ENCODE data around the gene PDE4D. TPM values are rescaled to one million over a fixed set of nuclear protein-coding genes. Genes with fewer than 3 reads are reported as not detected.

Gene PDE4D
- polyA plus RNA-seq, 1 donor (not counting 4 experiments of a cell fraction or from before 2014, with no cell fraction given), result 3.6 TPM

DNA sequence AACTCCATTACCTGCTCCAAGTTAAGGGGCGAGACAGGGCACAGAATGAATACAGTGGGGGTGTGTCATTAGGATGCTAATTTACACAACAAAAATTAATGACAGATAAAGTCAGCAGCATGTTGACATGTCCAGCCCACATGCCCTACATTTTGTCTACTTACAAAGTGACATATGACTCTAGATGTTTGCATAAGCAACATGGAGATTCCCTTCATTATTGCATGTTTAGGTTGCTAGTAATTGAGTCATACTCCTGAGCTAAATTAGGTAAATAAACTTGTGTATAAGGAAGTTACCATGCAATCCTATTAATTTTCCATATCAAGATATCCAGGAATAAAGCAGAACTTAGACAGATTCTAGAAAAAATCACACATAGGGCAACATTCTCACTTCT is 232.2 kb downstream of the PDE4D start:
- H3K79me2 ChIP-seq (ENCODE audit: control insufficient read depth, insufficient read depth, low read length), result no peaks in the 10 kb centered on the region
- H3K27me3 ChIP-seq (ENCODE audit: control insufficient read depth, extremely low read depth, insufficient read depth, low read length), result no peaks in the 10 kb centered on the region
- no peak overlapping the region for H3K9ac ChIP-seq (ENCODE audit: control insufficient read depth, extremely low read depth, insufficient read depth, low read length)
- DNase-seq (ENCODE audit: low read depth, low spot score), result no peak
- dilution Hi-C loops (cut with MboI; ENCODE audit: extremely low pct_ligation_motif_present, low sequenced_read_pairs), result no loop called here
- no peak overlapping the region for H2AFZ ChIP-seq (ENCODE audit: control insufficient read depth, low read length)
- no peaks in the 10 kb centered on the region for H3K36me3 ChIP-seq (ENCODE audit: control insufficient read depth in 2 of 2, extremely low read depth in 1 of 2, insufficient read depth in 2 of 2, low read length in 2 of 2)
- H3K27ac ChIP-seq (ENCODE audit: control insufficient read depth, insufficient read depth, low read length), result no peak overlapping the region
- no peaks in the 10 kb centered on the region for H4K20me1 ChIP-seq (ENCODE audit: control insufficient read depth, extremely low read depth, insufficient read depth, low read length)
- H3K4me3 ChIP-seq (ENCODE audit: control insufficient read depth in 2 of 3, extremely low read depth in 1 of 3, insufficient read depth in 2 of 3, low read depth in 1 of 3, low read length in 3 of 3), result no peak overlapping the region
- H3K9me1 ChIP-seq (ENCODE audit: control insufficient read depth, extremely low read depth, insufficient read depth, low read length), result no peaks in the 10 kb centered on the region
- H3K4me2 ChIP-seq (ENCODE audit: control insufficient read depth, extremely low read depth, insufficient read depth, low read depth, low read length), result no peak overlapping the region
- TF ChIP-seq EZH2 (IDR thresholded peaks at IDR 0.05; ENCODE audit: low read length), result no peak
- TF ChIP-seq, protein P1, sequence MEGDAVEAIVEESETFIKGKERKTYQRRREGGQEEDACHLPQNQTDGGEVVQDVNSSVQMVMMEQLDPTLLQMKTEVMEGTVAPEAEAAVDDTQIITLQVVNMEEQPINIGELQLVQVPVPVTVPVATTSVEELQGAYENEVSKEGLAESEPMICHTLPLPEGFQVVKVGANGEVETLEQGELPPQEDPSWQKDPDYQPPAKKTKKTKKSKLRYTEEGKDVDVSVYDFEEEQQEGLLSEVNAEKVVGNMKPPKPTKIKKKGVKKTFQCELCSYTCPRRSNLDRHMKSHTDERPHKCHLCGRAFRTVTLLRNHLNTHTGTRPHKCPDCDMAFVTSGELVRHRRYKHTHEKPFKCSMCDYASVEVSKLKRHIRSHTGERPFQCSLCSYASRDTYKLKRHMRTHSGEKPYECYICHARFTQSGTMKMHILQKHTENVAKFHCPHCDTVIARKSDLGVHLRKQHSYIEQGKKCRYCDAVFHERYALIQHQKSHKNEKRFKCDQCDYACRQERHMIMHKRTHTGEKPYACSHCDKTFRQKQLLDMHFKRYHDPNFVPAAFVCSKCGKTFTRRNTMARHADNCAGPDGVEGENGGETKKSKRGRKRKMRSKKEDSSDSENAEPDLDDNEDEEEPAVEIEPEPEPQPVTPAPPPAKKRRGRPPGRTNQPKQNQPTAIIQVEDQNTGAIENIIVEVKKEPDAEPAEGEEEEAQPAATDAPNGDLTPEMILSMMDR (optimal IDR thresholded peaks at IDR 0.05 in 1 of 3, IDR thresholded peaks at IDR 0.05 in 1 of 3, conservative IDR thresholded peaks at IDR 0.05 in 1 of 3; ENCODE audit: extremely low read depth in 1 of 3, insufficient read depth in 2 of 3, low read length in 3 of 3), result no peak
- H3K4me1 ChIP-seq (ENCODE audit: control insufficient read depth, extremely low read depth, insufficient read depth, low read length), result no peaks in the 10 kb centered on the region
- H3K9me3 ChIP-seq (ENCODE audit: control insufficient read depth, low read depth, low read length), result no peaks in the 10 kb centered on the region
- FAIRE-seq, result peak; percentile 20

DNA sequence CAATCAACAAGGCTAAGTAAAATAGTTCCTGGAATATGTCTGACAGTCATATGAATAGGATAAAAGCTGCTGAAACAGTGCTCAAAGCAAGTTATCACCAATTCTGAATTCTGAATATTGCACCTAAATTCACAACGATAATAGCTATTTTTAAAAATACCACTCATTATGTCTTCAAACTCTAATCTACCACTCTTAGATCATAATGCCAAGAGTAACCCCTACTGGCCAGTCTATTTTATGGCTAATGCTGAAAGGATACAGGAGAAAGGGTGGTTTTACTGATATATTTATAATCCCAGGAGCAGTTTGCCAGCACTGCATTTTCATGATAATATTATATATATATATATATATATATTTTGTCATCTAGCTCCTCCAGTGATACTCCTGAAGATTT is 232.8 kb downstream of the PDE4D start:
- Histone ChIP-seq H3K4me2 (ENCODE audit: control insufficient read depth, extremely low read depth, insufficient read depth, low read depth, low read length) (no peak overlapping the region), H3K9me1 (ENCODE audit: control insufficient read depth, extremely low read depth, insufficient read depth, low read length) (no peaks in the 10 kb centered on the region), H3K79me2 (ENCODE audit: control insufficient read depth, insufficient read depth, low read length) (no peaks in the 10 kb centered on the region), H3K4me3 (ENCODE audit: control insufficient read depth in 2 of 3, extremely low read depth in 1 of 3, insufficient read depth in 2 of 3, low read depth in 1 of 3, low read length in 3 of 3) (no peak overlapping the region), H3K4me1 (ENCODE audit: control insufficient read depth, extremely low read depth, insufficient read depth, low read length) (no peaks in the 10 kb centered on the region), H3K9me3 (ENCODE audit: control insufficient read depth, low read depth, low read length) (no peaks in the 10 kb centered on the region), H4K20me1 (ENCODE audit: control insufficient read depth, extremely low read depth, insufficient read depth, low read length) (no peaks in the 10 kb centered on the region), H3K27me3 (ENCODE audit: control insufficient read depth, extremely low read depth, insufficient read depth, low read length) (no peaks in the 10 kb centered on the region), H3K27ac (ENCODE audit: control insufficient read depth, insufficient read depth, low read length) (no peak overlapping the region), H3K36me3 (ENCODE audit: control insufficient read depth in 2 of 2, extremely low read depth in 1 of 2, insufficient read depth in 2 of 2, low read length in 2 of 2) (no peaks in the 10 kb centered on the region), H3K9ac (ENCODE audit: control insufficient read depth, extremely low read depth, insufficient read depth, low read length) (no peak overlapping the region), H2AFZ (ENCODE audit: control insufficient read depth, low read length) (no peak overlapping the region)
- TF ChIP-seq, protein P1 (optimal IDR thresholded peaks at IDR 0.05 in 1 of 3, IDR thresholded peaks at IDR 0.05 in 1 of 3, conservative IDR thresholded peaks at IDR 0.05 in 1 of 3; ENCODE audit: extremely low read depth in 1 of 3, insufficient read depth in 2 of 3, low read length in 3 of 3), result peak in 2 of 3 experiments; percentile 9 to 22
- TF ChIP-seq EZH2 (IDR thresholded peaks at IDR 0.05; ENCODE audit: low read length), result no peak
- dilution Hi-C loops (cut with MboI; ENCODE audit: extremely low pct_ligation_motif_present, low sequenced_read_pairs), result no loop called here
- FAIRE-seq, result peak; percentile 29
- no peak for DNase-seq (ENCODE audit: low read depth, low spot score)
